GM12875 (cell line): ENCODE data around the gene TRIP4.
"Not testable (repeated sequence)": the region's sequence is repeated elsewhere in the genome, so short reads cannot be mapped to it uniquely, and the experiment has no call there.

Source experiments
- H3K4me3 ChIP-seq: one replicate; pipeline ENCODE4 v1.5.1; 2011; ENCODE audit warnings: low read depth, low read length, control low read depth
- CTCF ChIP-seq: IDR thresholded peaks from 2 replicates; pipeline ENCODE4 v1.5.1; 2011; ENCODE audit warnings: low read depth, mild to moderate bottlenecking, control low read depth, inconsistent platforms, low read length, moderate library complexity, borderline replicate concordance; ENCODE audit not compliant: insufficient read depth

TRIP4 gene

GRCh38 chr15:64356710-64357040, 31.0 kb upstream of the TRIP4 start:
- peak overlapping the region; percentile 96 for H3K4me3 ChIP-seq

GRCh38 chr15:64361259-64361658, 26.4 kb upstream of the TRIP4 start:
- no peak for TF ChIP-seq CTCF
- H3K4me3 ChIP-seq, result no peak overlapping the region

More at GRCh38 chr15:64356710-64357040, 31.0 kb upstream of the TRIP4 start:
- TF ChIP-seq CTCF, result no peak

- H3K4me3 ChIP-seq, result no peak overlapping the region
- no peak for TF ChIP-seq CTCF
Observed at GRCh38 chr15:64369078-64369607, 18.5 kb upstream of the TRIP4 start.

GRCh38 chr15:64371383-64371782, 16.3 kb upstream of the TRIP4 start:
- not testable (repeated sequence) for H3K4me3 ChIP-seq

- H3K4me3 ChIP-seq, result no peak overlapping the region
- no peak for TF ChIP-seq CTCF
Observed at GRCh38 chr15:64373360-64373759, 14.3 kb upstream of the TRIP4 start.

GRCh38 chr15:64379216-64379960, 8.2 kb upstream of the TRIP4 start:
- TF ChIP-seq CTCF, result no peak
- peak overlapping the region; percentile 31 for H3K4me3 ChIP-seq

GRCh38 chr15:64380130-64380870, 7.3 kb upstream of the TRIP4 start:
- peak overlapping the region; percentile 95 for H3K4me3 ChIP-seq
